Endothelial cell of umbilical vein (primary cell): ENCODE data around the gene IRX5.

Experiments used
- EZH2 ChIP-seq: IDR thresholded peaks from 2 replicates; pipeline ENCODE4 v1.6.1; 2012; ENCODE audit warnings: borderline replicate concordance, low read depth, mild to moderate bottlenecking, moderate library complexity, low read length, inconsistent platforms; ENCODE audit not compliant: severe bottlenecking
- FOS ChIP-seq: IDR thresholded peaks from 2 replicates; pipeline ENCODE4 v1.6.1; 2011; ENCODE audit warnings: mild to moderate bottlenecking, low read length, moderate library complexity, borderline replicate concordance; ENCODE audit not compliant: insufficient read depth
- JUN ChIP-seq: IDR thresholded peaks from 2 replicates; pipeline ENCODE4 v1.6.1; 2011; ENCODE audit warnings: borderline replicate concordance, low read depth; ENCODE audit not compliant: insufficient read length, insufficient read depth
- MYC ChIP-seq: IDR thresholded peaks from one replicate; pipeline ENCODE4 v1.6.1; 2011; ENCODE audit warnings: mild to moderate bottlenecking, low read depth, low read length
- POLR2A ChIP-seq: IDR thresholded peaks from 2 replicates; pipeline ENCODE4 v1.6.1; 2012; ENCODE audit warnings: low read depth, mild to moderate bottlenecking, control low read depth, low read length
- POLR2AphosphoS5 ChIP-seq: IDR thresholded peaks from 2 replicates; pipeline ENCODE4 v1.6.1; 2012; ENCODE audit warnings: low read depth, mild to moderate bottlenecking, control low read depth, low read length, moderate library complexity; ENCODE audit not compliant: insufficient read depth
- TF ChIP-seq, protein P1 (sequence below), 2 donors: IDR thresholded peaks; 1 replicate in 1 of 2; 2 replicates in 1 of 2; pipeline ENCODE4 v1.5.1; 2011; ENCODE audit warnings: low read length in 2 of 2, mild to moderate bottlenecking in 2 of 2, moderate library complexity in 2 of 2, control low read depth in 1 of 2, inconsistent platforms in 1 of 2, low read depth in 1 of 2; ENCODE audit not compliant: insufficient read depth in 1 of 2; ENCODE audit errors: extremely low read depth in 1 of 2

DNA sequence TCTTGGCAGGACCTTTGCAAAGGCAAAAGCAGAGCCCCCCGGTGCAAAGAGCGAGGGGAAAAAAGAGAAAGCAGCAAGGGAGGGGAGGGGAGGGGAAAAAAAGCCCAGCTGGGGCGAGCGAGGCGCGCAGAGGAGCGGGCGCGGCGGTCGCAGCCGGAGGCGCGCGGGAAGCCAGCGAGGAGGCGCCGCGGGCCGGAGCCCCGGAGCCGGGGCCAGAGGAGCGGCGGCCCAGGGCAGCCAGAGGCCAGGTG lies 129 bp downstream of the IRX5 start:
- TF ChIP-seq MYC, result no peak
- TF ChIP-seq, protein P1, sequence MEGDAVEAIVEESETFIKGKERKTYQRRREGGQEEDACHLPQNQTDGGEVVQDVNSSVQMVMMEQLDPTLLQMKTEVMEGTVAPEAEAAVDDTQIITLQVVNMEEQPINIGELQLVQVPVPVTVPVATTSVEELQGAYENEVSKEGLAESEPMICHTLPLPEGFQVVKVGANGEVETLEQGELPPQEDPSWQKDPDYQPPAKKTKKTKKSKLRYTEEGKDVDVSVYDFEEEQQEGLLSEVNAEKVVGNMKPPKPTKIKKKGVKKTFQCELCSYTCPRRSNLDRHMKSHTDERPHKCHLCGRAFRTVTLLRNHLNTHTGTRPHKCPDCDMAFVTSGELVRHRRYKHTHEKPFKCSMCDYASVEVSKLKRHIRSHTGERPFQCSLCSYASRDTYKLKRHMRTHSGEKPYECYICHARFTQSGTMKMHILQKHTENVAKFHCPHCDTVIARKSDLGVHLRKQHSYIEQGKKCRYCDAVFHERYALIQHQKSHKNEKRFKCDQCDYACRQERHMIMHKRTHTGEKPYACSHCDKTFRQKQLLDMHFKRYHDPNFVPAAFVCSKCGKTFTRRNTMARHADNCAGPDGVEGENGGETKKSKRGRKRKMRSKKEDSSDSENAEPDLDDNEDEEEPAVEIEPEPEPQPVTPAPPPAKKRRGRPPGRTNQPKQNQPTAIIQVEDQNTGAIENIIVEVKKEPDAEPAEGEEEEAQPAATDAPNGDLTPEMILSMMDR (IDR thresholded peaks at IDR 0.05; ENCODE audit: extremely low read depth in 1 of 2, insufficient read depth in 1 of 2, low read depth in 1 of 2, low read length in 2 of 2), result no peak
- no peak for TF ChIP-seq POLR2A
- TF ChIP-seq FOS, result no peak
- TF ChIP-seq POLR2AphosphoS5, result peak; percentile 5
- TF ChIP-seq JUN, result no peak
- TF ChIP-seq EZH2, result no peak
